SK-N-MC (cell line): Measurements from ENCODE around the gene PRPSAP1.
"Not testable (repeated sequence)": the region's sequence is repeated elsewhere in the genome, so short reads cannot be mapped to it uniquely, and the experiment has no call there.

Source experiments
- EZH2 ChIP-seq: fragments of 200-600 bp; sonication (generic); IDR thresholded peaks from one replicate; pipeline ENCODE4 v1.6.1; 2017; ENCODE audit warnings: antibody characterized with exemption
- FOXP2 ChIP-seq: optimal IDR thresholded peaks from 2 replicates; pipeline ENCODE3; 2011; ENCODE audit warnings: mild to moderate bottlenecking, moderate library complexity; ENCODE audit not compliant: insufficient read depth; ENCODE audit errors: extremely low read length, control extremely low read depth
- POLR2AphosphoS5 ChIP-seq: IDR thresholded peaks from 2 replicates; pipeline ENCODE4 v1.6.1; 2012; ENCODE audit warnings: mild to moderate bottlenecking, low read depth, low read length, borderline replicate concordance

GRCh38 chr17:76267581-76268001 is 86.1 kb downstream of the PRPSAP1 start:
- not testable (repeated sequence) for TF ChIP-seq POLR2AphosphoS5, EZH2, FOXP2
